GM12878 (cell line): ENCODE results near the gene ANKRD17. TPM values are rescaled to one million over a fixed set of nuclear protein-coding genes. Genes with fewer than 3 reads are reported as not detected.

Experiments used
- ATAC-seq: fragments of 200-7000 bp; cut with Tn5 transposase; 3 replicates; pipeline ENCODE4 v1.9.1; 2020; ENCODE audit warnings: mild to moderate bottlenecking, moderate library complexity
- BruUV-seq: library from RNA; stranded (reverse); fragments of 400-500 nt; replicated peaks from 2 replicates; lab custom pipeline; 2021; lab: Mats Ljungman, UMichigan
- CTCF ChIA-PET: fragments of 300-600 bp; sonication (Branson Sonifier 250); formaldehyde crosslinking; extraction: SDS; loops from one replicate; lab custom pipeline; 2021; ENCODE audit warnings: inconsistent platforms; lab: Yijun Ruan, JAX
- POLR2A ChIA-PET: fragments of 350-600 bp; formaldehyde crosslinking; extraction: SDS; loops from one replicate; lab custom pipeline; 2021; ENCODE audit warnings: inconsistent platforms; lab: Charles Lee
- RAD21 ChIA-PET: fragments of 300-600 bp; sonication (Branson Sonifier 250); formaldehyde crosslinking; loops from one replicate; lab custom pipeline; 2023; ENCODE audit warnings: antibody characterized with exemption; ENCODE audit not compliant: unreplicated experiment; lab: Charles Lee
- SMC1A ChIA-PET: fragments of 300-600 bp; sonication (Branson Sonifier 250); formaldehyde crosslinking; loops from one replicate; lab custom pipeline; 2023; ENCODE audit not compliant: unreplicated experiment, uncharacterized antibody; lab: Charles Lee
- DNase-seq: peaks from one replicate; pipeline ENCODE4 v3.0.0-alpha.2; 2011; ENCODE audit warnings: low read depth, low spot score
- FAIRE-seq: peaks from 3 replicates; lab custom pipeline; 2011; peaks lifted over from hg19 to GRCh38; lab: Jason Lieb, UNC
- H2AFZ ChIP-seq: 2 replicates; pipeline ENCODE4 v1.6.0; 2011; ENCODE audit warnings: low read depth, low read length, control low read depth; ENCODE audit not compliant: control insufficient read depth
- H3K27ac ChIP-seq: 2 replicates; pipeline ENCODE4 v1.5.1; 2011; ENCODE audit warnings: control low read depth; ENCODE audit not compliant: control insufficient read depth, insufficient read depth
- H3K27me3 ChIP-seq, 2 experiments: replicated peaks in 1 of 2; 2 replicates each; pipeline versions ENCODE4 v1.6.0 to v1.6.1; 2011; ENCODE audit warnings: low read length in 1 of 2; ENCODE audit not compliant: control insufficient read depth in 2 of 2, insufficient read depth in 2 of 2
- H3K36me3 ChIP-seq, 2 experiments: 2 replicates each; pipeline ENCODE4 v1.5.1; 2011; ENCODE audit warnings: low read length in 1 of 2; ENCODE audit not compliant: control insufficient read depth in 2 of 2, insufficient read depth in 2 of 2
- H3K4me1 ChIP-seq: 2 replicates; pipeline ENCODE4 v1.6.1; 2011; ENCODE audit warnings: mild to moderate bottlenecking, low read length, moderate library complexity, mixed read lengths; ENCODE audit not compliant: control insufficient read depth, insufficient read depth
- H3K4me2 ChIP-seq: 2 replicates; pipeline ENCODE4 v1.6.0; 2011; ENCODE audit warnings: control low read depth; ENCODE audit not compliant: control insufficient read depth, insufficient read depth
- H3K4me3 ChIP-seq: fragments of 200-600 bp; sonication (generic); 2 replicates; pipeline ENCODE4 v1.5.1; 2016
- H3K79me2 ChIP-seq: 2 replicates; pipeline ENCODE4 v1.6.0; 2011; ENCODE audit warnings: low read length; ENCODE audit not compliant: control insufficient read depth, insufficient read depth
- H3K9ac ChIP-seq: 2 replicates; pipeline ENCODE4 v1.8.0; 2011; ENCODE audit warnings: low read length, control low read depth, mixed read lengths; ENCODE audit not compliant: control insufficient read depth, insufficient read depth
- H3K9me3 ChIP-seq: replicated peaks from 3 replicates; pipeline ENCODE4 v1.5.1; 2011; ENCODE audit warnings: mild to moderate bottlenecking, low read length; ENCODE audit not compliant: control insufficient read depth, insufficient read depth
- H4K20me1 ChIP-seq: 2 replicates; pipeline ENCODE4 v1.6.0; 2011; ENCODE audit not compliant: control insufficient read depth, insufficient read depth
- BMI1 ChIP-seq: fragments of 450-650 bp; IDR thresholded peaks from 2 replicates; pipeline ENCODE4 v1.6.1; 2016; ENCODE audit warnings: mild to moderate bottlenecking, moderate library complexity, borderline replicate concordance
- CEBPB ChIP-seq, 2 experiments: fragments of 150-350 bp in 1 of 2; IDR thresholded peaks; 2 replicates each; pipeline ENCODE4 v1.6.1; 2012 to 2014; ENCODE audit warnings: low read depth in 2 of 2, low read length in 2 of 2, borderline replicate concordance in 1 of 2, inconsistent platforms in 1 of 2
- CUX1 ChIP-seq: IDR thresholded peaks from 2 replicates; pipeline ENCODE4 v1.6.1; 2012; ENCODE audit warnings: improper control_type of control experiment, low read depth, low read length; ENCODE audit not compliant: insufficient replicate concordance
- E4F1 ChIP-seq: fragments of 450-650 bp; IDR thresholded peaks from 2 replicates; pipeline ENCODE4 v1.6.1; 2018; ENCODE audit warnings: borderline replicate concordance, mild to moderate bottlenecking; ENCODE audit not compliant: partially characterized antibody
- LARP7 ChIP-seq: fragments of 450-650 bp; IDR thresholded peaks from 2 replicates; pipeline ENCODE4 v1.6.1; 2017; ENCODE audit warnings: mild to moderate bottlenecking
- NFYA ChIP-seq: IDR thresholded peaks from 2 replicates; pipeline ENCODE4 v1.6.1; 2011; ENCODE audit warnings: low read depth, mild to moderate bottlenecking, low read length, improper control_type of control experiment, borderline replicate concordance
- PKNOX1 ChIP-seq: fragments of 450-650 bp; IDR thresholded peaks from 2 replicates; pipeline ENCODE4 v1.6.1; 2016; ENCODE audit warnings: mild to moderate bottlenecking
- RBBP5 ChIP-seq: fragments of 200-600 bp; sonication (generic); conservative IDR thresholded peaks from 2 replicates; pipeline ENCODE4 v1.6.1; 2016
- RELB ChIP-seq: fragments of 450-650 bp; IDR thresholded peaks from 2 replicates; pipeline ENCODE4 v1.6.1; 2017; ENCODE audit warnings: low read depth, mild to moderate bottlenecking, moderate library complexity
- SUZ12 ChIP-seq: fragments of 200-600 bp; sonication (generic); IDR thresholded peaks from one replicate; pipeline ENCODE4 v1.6.1; 2018; ENCODE audit warnings: antibody characterized with exemption, mild to moderate bottlenecking; ENCODE audit not compliant: unreplicated experiment
- YY1 ChIP-seq: IDR thresholded peaks from 2 replicates; pipeline ENCODE4 v1.6.1; 2011; ENCODE audit warnings: low read depth, mild to moderate bottlenecking, low read length
- ZBED1 ChIP-seq: IDR thresholded peaks from 2 replicates; pipeline ENCODE4 v1.6.1; 2016; ENCODE audit warnings: borderline replicate concordance
- WGBS: methylation state at CpG from one replicate; pipeline ENCODE4 v1.1.6; 2016; ENCODE audit warnings: low lambda C conversion rate; ENCODE audit not compliant: insufficient replicate concordance, insufficient coverage; ENCODE audit errors: missing lambda C conversion rate; 5-methylcytosine and 5-hydroxymethylcytosine counted together
- in situ Hi-C: fragments of 300-500 bp; cut with MboI; formaldehyde crosslinking; loops from 9 replicates; pipeline ENCODE4 v1.14.3; 2018; ENCODE audit warnings: mixed read lengths
- intact Hi-C: fragments of 100-400 bp; cut with micrococcal nuclease; formaldehyde crosslinking; loops from one replicate; pipeline ENCODE4 v1.14.2; 2022; ENCODE audit not compliant: unreplicated experiment
- polyA plus RNA-seq, 11 experiments: library from polyadenylated mRNA; depleted of rRNA in 4 of 11; unstranded in 6 of 11; stranded (reverse) in 5 of 11; fragments of >200 nt; fragmentation: Nextera tagmentation in 4 of 11; fragmentation: Illumina TruSeq in 1 of 11; extraction: Ambion mirVana in 4 of 11; extraction: Trizol in 1 of 11; gene quantifications; 1 replicate in 1 of 11; 2 replicates in 10 of 11; pipeline versions ENCODE4 v1.2.1 to v1.2.3, GENCODE V29; 2011 to 2016; ENCODE audit warnings: inconsistent platforms in 2 of 11, missing spikeins in 2 of 11, low read depth in 1 of 11
- total RNA-seq, 4 experiments: library from RNA; depleted of rRNA in 3 of 4; stranded (reverse); fragments of >200 nt in 3 of 4; fragmentation: Illumina TruSeq in 1 of 4; extraction: Trizol in 1 of 4; gene quantifications; 2 replicates each; pipeline versions ENCODE4 v1.2.1 to v1.2.3, GENCODE V29; 2013 to 2021

The ANKRD17 gene
- total and polyA plus RNA-seq, 10 of the 15 experiments (the other 5 are each of a cell fraction or from before 2014, with no cell fraction given): 11.7 to 46.5 (median 32.6) TPM

DNA sequence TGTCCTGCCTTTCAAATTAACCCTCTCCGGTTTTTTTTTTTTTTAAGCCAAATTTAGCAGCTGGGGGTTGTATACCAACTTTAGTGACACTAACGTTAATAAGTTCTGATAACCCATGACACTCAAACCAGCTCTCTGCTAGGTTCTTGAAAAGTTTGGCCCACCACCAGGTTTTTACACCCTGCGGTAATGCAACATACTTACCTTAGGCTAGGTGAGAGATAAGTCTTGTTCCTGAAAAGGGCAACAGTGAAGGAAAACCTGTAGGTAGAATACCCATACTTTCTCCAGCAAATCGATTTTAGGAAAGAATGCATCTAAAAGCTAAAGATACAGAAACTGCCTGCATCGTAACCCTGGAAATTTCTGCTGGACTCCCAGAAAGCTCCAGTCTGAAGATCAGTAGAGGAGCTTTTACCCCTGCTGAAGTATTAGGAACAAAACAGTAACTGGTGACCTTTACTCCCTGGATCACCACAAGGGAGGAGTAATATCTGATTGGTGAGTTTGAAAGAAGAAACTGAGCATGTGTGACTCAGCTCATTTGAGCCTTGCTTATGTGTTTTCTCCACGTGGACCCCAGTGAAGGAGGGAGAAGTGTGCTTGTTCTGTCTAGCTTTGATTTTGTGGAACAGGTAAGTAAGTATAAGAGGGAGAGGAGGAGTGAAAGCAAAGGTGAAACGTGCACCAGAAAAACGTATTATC, 154.6 kb downstream of the ANKRD17 start:
- CTCF ChIA-PET: interaction anchor here (1.1 to 1.3 kb wide), 3 partner anchors 9 to 32 kb away, joined by 3 read pairs; no protein-coding TSS in a partner anchor
- no peak overlapping the region for H3K4me2 ChIP-seq
- no TSS peak for BruUV-seq
- intact Hi-C loops: no loop called here
- H3K4me1 ChIP-seq: no peaks in the 10 kb centered on the region
- WGBS: 81% methylated on average over 8 of the region's 8 CpGs
- no peaks in the 10 kb centered on the region for H4K20me1 ChIP-seq
- H2AFZ ChIP-seq: no peak overlapping the region
- TF ChIP-seq YY1 (no peak), LARP7 (no peak), E4F1 (no peak), BMI1 (no peak), PKNOX1 (no peak), RELB (no peak), ZBED1 (no peak), CUX1 (no peak), SUZ12 (no peak), RBBP5 (no peak), NFYA (no peak), CEBPB (IDR thresholded peaks at IDR 0.05; ENCODE audit: borderline replicate concordance in 1 of 2, low read depth in 2 of 2, low read length in 2 of 2) (no peak)
- no peaks in the 10 kb centered on the region for H3K79me2 ChIP-seq
- H3K4me3 ChIP-seq: no peak overlapping the region
- ATAC-seq (no peak), FAIRE-seq (no peak), DNase-seq (no peak)
- H3K36me3 ChIP-seq: peaks cover 4 to 24% of the 10 kb centered on the region in 2 experiments
- in situ Hi-C loops: no loop called here
- POLR2A ChIA-PET: no interaction called here
- H3K9ac ChIP-seq: no peak overlapping the region
- H3K27me3 ChIP-seq: no peaks in the 10 kb centered on the region
- SMC1A ChIA-PET: interaction anchor here (0.8 to 1.8 kb wide), 5 partner anchors 12 to 132 kb away, joined by 3 to 4 read pairs (median 4); no protein-coding TSS in a partner anchor
- no peaks in the 10 kb centered on the region for H3K9me3 ChIP-seq
- RAD21 ChIA-PET: no interaction called here
- H3K27ac ChIP-seq: no peak overlapping the region
